SKM-1 (cell line): ENCODE results near the gene PRKCG.
"Not testable (repeated sequence)": the region's sequence is repeated elsewhere in the genome, so short reads cannot be mapped to it uniquely, and the experiment has no call there.

ENCODE experiments used
- DNase-seq: peaks from one replicate; lab custom pipeline; 2025; ENCODE audit not compliant: unreplicated experiment; lab: John Stamatoyannopoulos, UW

The PRKCG gene

GRCh38 chr19:53881482-53882390, at the start of gene PRKCG:
PRKCG (plus strand) TSS chr19:53882197; CDS start chr19:53882495, 298 bp downstream.
- DNase-seq, result no peak

- not testable (repeated sequence) for DNase-seq
Measured at GRCh38 chr19:53832861-53833260, 49.1 kb upstream of the PRKCG start.

- DNase-seq, result not testable (repeated sequence)
Measured at GRCh38 chr19:53838446-53838845, 43.6 kb upstream of the PRKCG start.

- DNase-seq, result not testable (repeated sequence)
Measured at GRCh38 chr19:53840241-53840640, 41.8 kb upstream of the PRKCG start.

GRCh38 chr19:53840914-53841313, 41.1 kb upstream of the PRKCG start:
- DNase-seq, result not testable (repeated sequence)

GRCh38 chr19:53844849-53845246, 37.1 kb upstream of the PRKCG start:
- DNase-seq, result no peak

- DNase-seq, result no peak
Measured at GRCh38 chr19:53847555-53847954, 34.4 kb upstream of the PRKCG start.

- DNase-seq, result peak; percentile 10
Measured at GRCh38 chr19:53849237-53849676, 32.7 kb upstream of the PRKCG start.

- no peak for DNase-seq
Measured at GRCh38 chr19:53853707-53854106, 28.3 kb upstream of the PRKCG start.

- DNase-seq, result no peak
Measured at GRCh38 chr19:53864308-53864836, 17.6 kb upstream of the PRKCG start.

- no peak for DNase-seq
Measured at GRCh38 chr19:53865523-53865917, 16.5 kb upstream of the PRKCG start.

GRCh38 chr19:53865918-53866864, 15.8 kb upstream of the PRKCG start:
- DNase-seq, result no peak

GRCh38 chr19:53866865-53867224, 15.2 kb upstream of the PRKCG start:
- no peak for DNase-seq

GRCh38 chr19:53867225-53868090, 14.5 kb upstream of the PRKCG start, which contains the start of gene MYADM:
MYADM (plus strand) TSS chr19:53867883; CDS start chr19:53873530, 5,647 bp downstream.
- peak; percentile 35 for DNase-seq

- DNase-seq, result no peak
Measured at GRCh38 chr19:53868091-53868891, 13.7 kb upstream of the PRKCG start.

- peak; percentile 62 for DNase-seq
Measured at GRCh38 chr19:53868892-53869804, 12.8 kb upstream of the PRKCG start.

GRCh38 chr19:53869805-53870484, 12.1 kb upstream of the PRKCG start:
- DNase-seq, result not testable (repeated sequence)

GRCh38 chr19:53870485-53870844, 11.5 kb upstream of the PRKCG start:
- peak; percentile 54 for DNase-seq
